HG03354 (cell line): ENCODE data around the gene MRPL23.

Experiments
- ATAC-seq: cut with Tn5 transposase; IDR thresholded peaks from one replicate; pipeline ENCODE4 v1.9.1; 2021; ENCODE audit warnings: mild to moderate bottlenecking; ENCODE audit not compliant: unreplicated experiment, poor library complexity, severe bottlenecking

Gene MRPL23

GRCh38 chr11:1949302-1949701, 2.2 kb downstream of the MRPL23 start:
- ATAC-seq = no peak

DNA sequence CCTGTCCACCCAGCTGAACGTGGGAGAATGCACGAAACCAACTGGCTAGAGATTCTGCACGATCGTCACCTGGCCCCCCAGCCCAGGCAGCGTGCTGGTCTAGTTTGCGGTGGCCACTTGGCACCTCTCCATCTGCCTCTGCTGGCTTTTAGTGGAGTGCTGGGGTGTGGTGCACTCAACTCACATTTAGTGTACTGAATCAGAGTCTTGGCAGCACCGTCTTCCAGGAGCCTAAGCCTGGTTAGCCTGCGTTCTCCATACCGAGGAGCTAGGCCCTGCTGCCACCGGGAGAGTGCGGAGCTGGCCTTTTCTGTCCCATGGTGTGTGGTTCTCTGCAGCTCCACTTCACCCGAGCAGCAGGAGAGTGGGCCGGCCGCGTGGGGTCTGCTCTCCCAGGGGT, 2.8 kb downstream of the MRPL23 start:
- ATAC-seq = no peak

GRCh38 chr11:1952806-1953482, 5.8 kb downstream of the MRPL23 start:
- ATAC-seq = no peak

DNA sequence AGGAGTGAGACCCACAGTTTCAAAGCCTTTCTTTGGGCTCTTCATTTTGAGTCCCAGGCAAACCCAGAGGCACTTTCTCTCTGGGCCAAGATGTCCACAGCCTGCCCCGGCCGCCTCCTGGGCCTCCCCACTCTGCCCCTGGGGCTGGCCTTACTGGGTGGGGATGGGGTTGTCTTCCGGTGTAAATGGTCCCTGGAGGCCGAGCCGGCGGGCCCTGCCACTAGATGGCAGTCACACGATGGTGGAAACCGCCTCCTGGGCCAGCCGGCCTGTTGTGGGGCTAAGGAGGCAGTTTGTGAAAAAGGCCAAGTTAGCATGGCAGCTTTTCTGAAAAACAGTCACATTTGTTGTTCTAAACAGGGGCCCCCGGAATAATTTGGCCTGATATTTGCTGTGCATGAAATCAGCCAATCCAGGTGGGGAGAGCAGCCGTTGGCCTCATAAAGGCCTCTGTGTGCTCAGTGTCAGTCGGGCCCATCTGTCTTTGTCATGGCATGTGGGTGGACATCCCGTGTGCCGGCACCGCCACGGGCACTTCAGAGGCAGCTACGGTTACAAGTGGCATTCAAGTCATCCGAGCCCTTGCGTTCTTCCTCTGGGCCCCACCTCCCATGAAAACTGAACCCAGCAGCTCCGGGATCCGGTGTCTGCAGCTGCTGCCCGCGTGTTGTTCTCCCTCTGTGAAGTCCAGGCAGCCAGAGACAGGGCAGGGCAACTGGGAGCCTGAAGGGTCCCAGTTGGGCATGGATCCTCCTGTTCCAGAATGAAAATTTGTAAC, 6.5 kb downstream of the MRPL23 start:
- ATAC-seq = no peak

DNA sequence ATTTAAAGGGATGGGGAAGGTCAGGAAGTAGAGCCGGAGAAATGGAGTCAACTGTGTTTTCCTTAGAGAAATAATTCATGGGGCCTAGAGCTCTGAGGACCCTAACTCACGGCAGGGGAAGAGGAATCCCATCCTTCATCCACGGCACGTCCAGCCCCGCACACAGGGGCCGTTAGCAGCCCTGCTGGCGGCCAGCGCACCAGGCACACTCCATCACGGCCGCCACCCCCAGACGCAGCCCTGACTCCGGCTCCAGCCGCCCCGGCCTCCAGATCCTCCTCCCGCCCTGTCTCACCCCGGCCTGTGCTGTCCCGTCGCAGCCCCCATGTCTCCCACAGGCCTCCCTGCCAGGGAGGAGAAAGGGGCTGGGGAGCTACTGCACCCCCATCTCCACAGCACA, 11.2 kb downstream of the MRPL23 start:
- no peak for ATAC-seq

GRCh38 chr11:1959786-1960185, 12.7 kb downstream of the MRPL23 start:
- no peak for ATAC-seq

DNA sequence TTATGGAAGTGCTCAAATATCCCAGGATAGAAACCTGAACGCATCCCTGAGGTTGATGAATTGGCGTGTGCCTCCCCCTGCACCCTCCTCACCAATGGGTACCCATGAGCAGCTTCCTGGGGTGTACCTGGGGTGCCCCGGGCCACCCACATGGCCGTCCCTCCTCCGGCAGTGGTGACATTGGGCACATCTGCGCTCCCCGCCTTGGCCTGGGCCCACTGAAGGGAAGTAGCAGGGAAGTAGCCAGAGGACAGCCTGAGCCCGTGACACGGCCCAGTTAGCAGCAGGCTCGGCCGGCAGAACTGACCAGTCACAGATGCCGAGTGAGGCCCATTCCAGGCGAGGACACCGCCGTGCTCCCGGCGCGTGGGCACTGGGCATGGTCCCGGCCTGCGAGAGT, 16.7 kb downstream of the MRPL23 start:
- no peak for ATAC-seq

DNA sequence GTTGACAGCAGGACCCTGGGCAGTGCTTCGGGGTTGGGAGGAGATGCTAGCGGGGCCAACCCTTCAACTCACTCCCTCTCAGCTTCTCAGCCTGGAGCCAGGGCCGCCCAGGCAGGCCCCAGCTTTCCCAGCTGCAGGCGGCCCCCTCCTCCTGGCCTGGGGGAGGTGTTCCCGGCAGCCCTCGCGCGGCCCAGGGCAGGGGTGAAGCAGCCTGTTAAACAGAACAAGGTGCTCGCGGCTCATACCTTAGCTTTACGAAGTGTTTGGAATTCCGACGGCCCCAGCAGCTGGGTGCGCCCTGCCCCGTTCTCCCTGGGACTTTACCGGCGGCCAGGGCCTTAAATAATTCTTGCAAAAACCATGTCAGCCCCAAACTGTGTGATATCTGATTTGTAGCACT, 17.2 kb downstream of the MRPL23 start:
- ATAC-seq = no peak

DNA sequence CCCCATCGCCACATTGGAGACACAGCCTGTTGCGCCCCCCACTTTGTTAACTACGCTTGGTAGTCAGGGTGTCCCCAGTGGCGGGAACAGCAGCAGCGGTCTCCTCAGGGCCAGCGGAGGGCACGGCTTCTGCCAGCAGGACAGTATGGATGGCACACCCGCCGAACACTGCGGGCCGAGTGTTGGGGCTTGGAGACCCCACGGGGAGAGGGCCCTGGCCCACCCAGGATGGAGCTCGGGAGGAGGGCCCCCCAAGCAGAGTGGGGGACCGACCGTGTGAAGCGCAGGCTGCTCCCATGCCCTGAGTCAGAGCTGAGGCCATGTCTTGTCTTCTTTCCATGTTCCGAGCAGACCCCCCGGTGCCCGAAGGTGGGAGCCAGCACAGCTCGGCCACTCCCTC, 17.8 kb downstream of the MRPL23 start:
- ATAC-seq = no peak

DNA sequence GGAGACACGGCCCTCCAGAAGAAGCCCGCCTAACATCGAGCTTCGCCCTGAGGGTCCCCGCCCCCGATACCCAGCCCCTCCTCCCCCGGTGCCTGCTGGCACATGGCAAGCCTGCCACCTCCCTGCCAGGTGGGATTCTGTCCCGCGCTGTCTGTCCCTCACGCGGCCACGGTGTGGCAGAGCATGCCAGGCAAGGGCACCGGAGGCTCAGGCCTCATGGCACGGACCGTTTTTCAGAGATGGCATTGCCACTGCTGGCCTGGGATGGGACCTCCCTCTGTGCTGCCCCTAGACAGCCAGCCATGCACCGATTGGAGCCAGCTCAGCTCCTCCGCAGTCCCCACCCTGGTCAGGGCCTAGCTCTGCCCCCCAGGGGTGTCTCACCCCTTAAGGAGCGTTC, 19.4 kb downstream of the MRPL23 start:
- ATAC-seq = no peak

- ATAC-seq = no peak
These were observed 20.6 kb downstream of the MRPL23 start for GRCh38 chr11:1967641-1968225.

GRCh38 chr11:1968454-1969002, 21.4 kb downstream of the MRPL23 start:
- ATAC-seq = no peak

- no peak for ATAC-seq
These were observed 21.9 kb downstream of the MRPL23 start for GRCh38 chr11:1969035-1969434.

DNA sequence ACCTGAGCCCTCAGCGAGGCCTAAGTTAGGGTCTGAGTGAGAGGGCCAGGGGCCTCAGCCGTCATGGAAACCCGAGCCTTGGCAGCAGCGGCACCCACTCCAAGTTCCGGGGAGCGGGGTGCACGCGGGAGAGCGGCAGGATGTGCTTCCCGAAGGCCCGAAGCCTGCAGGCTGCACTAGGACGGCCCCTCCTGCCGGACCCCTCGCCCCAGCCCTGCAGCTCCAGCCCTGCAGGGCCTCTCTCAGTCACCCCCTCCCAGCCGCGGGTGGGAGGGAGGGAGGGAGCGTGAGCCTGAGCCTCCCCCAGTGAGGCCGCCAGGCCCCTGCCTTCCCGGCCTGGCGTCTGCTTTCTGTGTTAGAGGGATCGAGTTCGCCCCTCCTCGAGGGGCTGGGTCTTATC, 22.6 kb downstream of the MRPL23 start:
- ATAC-seq = no peak

DNA sequence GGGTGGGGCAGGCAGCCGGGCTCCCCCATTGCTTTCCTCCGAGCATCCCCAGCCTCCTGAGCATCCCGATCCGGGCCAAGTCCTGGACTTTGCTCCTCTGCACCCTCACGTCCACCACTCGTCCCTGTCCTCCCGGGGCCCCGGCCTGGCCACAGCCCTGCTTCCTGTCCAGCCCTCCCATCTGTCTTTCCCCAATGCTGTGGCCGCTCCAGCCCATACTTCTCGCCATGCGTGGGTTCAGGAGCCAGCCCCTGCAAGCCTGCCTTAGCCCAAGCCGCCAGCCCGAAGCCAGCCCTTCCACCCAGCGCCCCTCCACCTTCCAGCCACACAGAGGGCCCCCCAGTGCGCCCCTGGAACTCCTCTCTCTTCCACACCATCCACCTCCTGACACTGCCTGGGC, 23.8 kb downstream of the MRPL23 start:
- ATAC-seq = no peak

DNA sequence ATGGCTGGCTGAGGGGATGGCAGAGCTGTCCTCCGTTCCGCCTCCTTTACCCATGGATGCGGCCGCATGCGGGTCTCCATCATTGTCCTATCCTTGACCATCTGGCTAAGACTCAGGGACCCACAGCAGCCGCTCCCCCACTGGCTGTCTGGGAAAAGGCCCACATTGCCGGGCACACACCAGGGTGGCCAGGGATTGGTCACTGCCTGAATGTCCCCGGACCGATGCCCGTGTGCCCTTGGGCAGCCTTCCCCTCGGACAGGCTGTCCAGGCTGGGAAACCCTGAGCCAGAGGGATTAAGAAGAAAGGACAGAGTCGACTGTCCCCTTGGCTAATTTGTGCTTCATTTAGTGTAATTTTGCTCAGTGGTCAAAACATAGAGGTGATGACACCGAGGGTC, 28.1 kb downstream of the MRPL23 start:
- no peak for ATAC-seq

GRCh38 chr11:1978720-1979473, 31.8 kb downstream of the MRPL23 start:
- no peak for ATAC-seq

DNA sequence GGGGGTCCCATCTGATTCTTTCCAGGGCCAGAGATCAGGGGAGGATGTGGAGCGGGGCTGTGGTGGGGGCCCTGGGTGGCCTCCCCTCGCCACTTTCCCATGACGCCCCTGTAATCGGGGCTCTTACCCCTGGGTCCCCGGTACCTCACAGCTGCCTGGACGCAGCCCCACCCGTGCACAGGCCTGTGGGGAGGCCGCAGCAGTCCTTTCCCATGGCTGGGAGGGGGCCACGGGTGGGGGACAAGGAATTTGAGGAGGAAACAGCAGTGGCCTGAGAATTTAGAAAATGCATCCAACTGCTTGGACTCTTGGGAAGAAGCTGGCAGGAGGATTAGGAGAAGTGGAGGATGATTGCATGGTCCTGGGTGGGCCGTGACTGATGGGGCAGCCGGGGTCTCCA, 32.5 kb downstream of the MRPL23 start:
- no peak for ATAC-seq

- no peak for ATAC-seq
These were observed 35.9 kb downstream of the MRPL23 start for GRCh38 chr11:1982873-1983600.

GRCh38 chr11:1983601-1983961, 36.4 kb downstream of the MRPL23 start:
- no peak for ATAC-seq
